GM23338 (cell line): ENCODE data around the gene MIGA1. TPM values are rescaled to one million over a fixed set of nuclear protein-coding genes. Genes with fewer than 3 reads are reported as not detected.

Experiments used
- ATAC-seq: fragments of 200-7000 bp; cut with Tn5 transposase; 3 replicates; pipeline ENCODE4 v1.9.1; 2020
- DNase-seq: peaks from one replicate; pipeline ENCODE4 v3.0.0-alpha.2; 2015; ENCODE audit warnings: low spot score
- H2AFZ ChIP-seq: fragments of 200-600 bp; sonication (generic); 2 replicates; pipeline ENCODE4 v1.8.0; 2016; ENCODE audit warnings: antibody characterized with exemption, mild to moderate bottlenecking, moderate library complexity
- H3F3A ChIP-seq: fragments of 200-600 bp; sonication (generic); replicated peaks from 2 replicates; pipeline ENCODE4 v1.8.0; 2017; ENCODE audit warnings: antibody characterized with exemption, mixed run types, low read depth
- H3K27ac ChIP-seq: fragments of 200-600 bp; sonication (generic); 2 replicates; pipeline ENCODE4 v1.6.1; 2016; ENCODE audit warnings: low read depth
- H3K27me3 ChIP-seq: fragments of 200-600 bp; sonication (generic); 2 replicates; pipeline ENCODE4 v1.8.0; 2016; ENCODE audit warnings: mild to moderate bottlenecking, mixed run types, moderate library complexity; ENCODE audit not compliant: insufficient read depth
- H3K36me3 ChIP-seq: fragments of 200-600 bp; sonication (generic); 2 replicates; pipeline ENCODE4 v1.8.0; 2016; ENCODE audit warnings: mild to moderate bottlenecking; ENCODE audit not compliant: insufficient read depth
- H3K4me1 ChIP-seq: fragments of 200-600 bp; sonication (generic); 2 replicates; pipeline ENCODE4 v1.8.0; 2016; ENCODE audit warnings: mild to moderate bottlenecking, moderate library complexity; ENCODE audit not compliant: insufficient read depth
- H3K4me2 ChIP-seq: fragments of 200-600 bp; sonication (generic); 2 replicates; pipeline ENCODE4 v1.7.1; 2017; ENCODE audit warnings: mixed run types
- H3K4me3 ChIP-seq: fragments of 200-600 bp; sonication (generic); 2 replicates; pipeline ENCODE4 v1.6.1; 2016; ENCODE audit warnings: mixed run types
- H3K79me2 ChIP-seq: fragments of 200-600 bp; sonication (generic); replicated peaks from 2 replicates; pipeline ENCODE4 v1.8.0; 2017; ENCODE audit warnings: mild to moderate bottlenecking; ENCODE audit not compliant: insufficient read depth
- H3K9me2 ChIP-seq: fragments of 200-600 bp; sonication (generic); 2 replicates; pipeline ENCODE4 v1.8.0; 2017; ENCODE audit not compliant: insufficient read depth
- H4K20me1 ChIP-seq: fragments of 200-600 bp; sonication (generic); replicated peaks from 2 replicates; pipeline ENCODE4 v1.8.0; 2017; ENCODE audit warnings: mild to moderate bottlenecking; ENCODE audit not compliant: insufficient read depth
- H3K27ac Mint-ChIP-seq: 2 replicates; pipeline ENCODE4 v1.8.0; 2020; ENCODE audit warnings: inconsistent platforms, mild to moderate bottlenecking, moderate library complexity, mixed read lengths
- H3K27me3 Mint-ChIP-seq: 3 replicates; pipeline ENCODE4 v1.8.0; 2022; ENCODE audit warnings: low read depth, mild to moderate bottlenecking, moderate library complexity, mixed read lengths, inconsistent platforms; ENCODE audit not compliant: insufficient read depth, poor library complexity
- H3K36me3 Mint-ChIP-seq: 3 replicates; pipeline ENCODE4 v1.8.0; 2021; ENCODE audit warnings: low read depth, mild to moderate bottlenecking, inconsistent platforms, moderate library complexity, mixed read lengths
- H3K4me1 Mint-ChIP-seq: 3 replicates; pipeline ENCODE4 v1.8.0; 2020; ENCODE audit warnings: mild to moderate bottlenecking, inconsistent platforms, mixed read lengths
- H3K4me3 Mint-ChIP-seq: 3 replicates; pipeline ENCODE4 v1.8.0; 2021; ENCODE audit warnings: moderate library complexity, mild to moderate bottlenecking, inconsistent platforms, mixed read lengths
- H3K9me3 Mint-ChIP-seq: 3 replicates; pipeline ENCODE4 v1.8.0; 2020; ENCODE audit warnings: moderate library complexity, mild to moderate bottlenecking, inconsistent platforms, mixed read lengths
- ETS1 ChIP-seq: IDR thresholded peaks from 2 replicates; pipeline ENCODE4 v1.6.1; 2016; ENCODE audit warnings: antibody characterized with exemption
- EZH2 ChIP-seq: fragments of 200-600 bp; sonication (generic); IDR thresholded peaks from one replicate; pipeline ENCODE4 v1.8.0; 2017; ENCODE audit warnings: antibody characterized with exemption, mild to moderate bottlenecking, low read depth; ENCODE audit not compliant: unreplicated experiment
- EZH2phosphoT487 ChIP-seq: fragments of 200-600 bp; sonication (generic); IDR thresholded peaks from one replicate; pipeline ENCODE4 v1.8.1; 2018; ENCODE audit warnings: antibody characterized with exemption; ENCODE audit not compliant: unreplicated experiment
- JUNB ChIP-seq: IDR thresholded peaks from one replicate; pipeline ENCODE4 v1.6.1; 2016; ENCODE audit warnings: antibody characterized with exemption; ENCODE audit not compliant: unreplicated experiment
- NANOG ChIP-seq: IDR thresholded peaks from 2 replicates; pipeline ENCODE4 v1.6.1; 2016; ENCODE audit warnings: antibody characterized with exemption, borderline replicate concordance
- POLR2AphosphoS5 ChIP-seq: IDR thresholded peaks from 2 replicates; pipeline ENCODE4 v1.6.1; 2016; ENCODE audit warnings: antibody characterized with exemption, low read depth
- STAT1 ChIP-seq: IDR thresholded peaks from one replicate; pipeline ENCODE4 v1.6.1; 2016; ENCODE audit warnings: antibody characterized with exemption; ENCODE audit not compliant: unreplicated experiment
- ZNF114 ChIP-seq: fragments of 250-450 bp; sonication (Bioruptor Pico); IDR thresholded peaks from 2 replicates; pipeline ENCODE4 v1.5.0; 2020; ENCODE audit warnings: mild to moderate bottlenecking, moderate library complexity
- ZNF331 ChIP-seq: fragments of 250-450 bp; sonication (Bioruptor Pico); IDR thresholded peaks from 2 replicates; pipeline ENCODE4 v1.5.0; 2020; ENCODE audit warnings: low read depth, mild to moderate bottlenecking, moderate library complexity
- ZNF462 ChIP-seq: fragments of 250-450 bp; sonication (Bioruptor Pico); IDR thresholded peaks from 2 replicates; pipeline ENCODE4 v1.5.0; 2020; ENCODE audit warnings: mild to moderate bottlenecking, moderate library complexity
- polyA plus RNA-seq: library from polyadenylated mRNA; unstranded; fragments of >200 nt; fragmentation: Nextera tagmentation; extraction: Ambion mirVana; gene quantifications from 2 replicates; pipeline ENCODE4 v1.2.1, GENCODE V29; 2016
- total RNA-seq: library from RNA; depleted of rRNA; stranded (reverse); fragments of >200 nt; shearing (Covaris generic); gene quantifications from 2 replicates; pipeline ENCODE4 v1.2.3, GENCODE V29; 2014
- TF ChIP-seq, protein P1 (sequence below): IDR thresholded peaks from one replicate; pipeline ENCODE4 v1.6.1; 2018; ENCODE audit warnings: antibody characterized with exemption; ENCODE audit not compliant: unreplicated experiment

Gene MIGA1
- total and polyA plus RNA-seq, 2 experiments from 2014 or later: 3.4 to 7.5 TPM

DNA sequence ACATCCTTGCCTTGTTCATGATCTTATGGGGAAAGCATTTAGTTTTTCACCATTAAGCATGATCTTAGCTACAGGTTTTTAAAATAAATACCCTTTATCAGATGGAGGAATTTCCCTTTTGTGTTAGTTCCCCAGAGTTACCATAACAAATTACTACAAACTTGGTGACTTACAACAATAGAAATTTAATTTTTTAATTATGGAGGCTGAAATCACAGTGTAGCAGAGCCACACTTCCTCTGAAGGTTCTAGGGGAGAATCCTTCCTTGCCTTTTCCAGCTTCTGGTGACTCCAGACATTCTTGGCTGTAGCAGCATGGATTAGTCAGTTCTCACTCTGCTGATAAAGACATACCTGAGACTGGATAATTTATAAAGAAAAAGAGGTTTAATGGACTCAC, 18.5 kb downstream of the MIGA1 start:
- Mint-ChIP-seq H3K36me3 (no peaks in the 10 kb centered on the region), H3K4me3 (no peak overlapping the region), H3K4me1 (no peaks in the 10 kb centered on the region), H3K9me3 (no peaks in the 10 kb centered on the region), H3K27ac (no peak overlapping the region), H3K27me3 (no peaks in the 10 kb centered on the region)
- H4K20me1 ChIP-seq: 0 out of 2 replicates have a peak, but pooled peaks cover 2% of the 10 kb centered on the region
- no peaks in the 10 kb centered on the region for H3K79me2 ChIP-seq
- H3K36me3 ChIP-seq: no peaks in the 10 kb centered on the region
- no peak for TF ChIP-seq ZNF331 (CRISPR knock-in tag)
- TF ChIP-seq, protein P1, sequence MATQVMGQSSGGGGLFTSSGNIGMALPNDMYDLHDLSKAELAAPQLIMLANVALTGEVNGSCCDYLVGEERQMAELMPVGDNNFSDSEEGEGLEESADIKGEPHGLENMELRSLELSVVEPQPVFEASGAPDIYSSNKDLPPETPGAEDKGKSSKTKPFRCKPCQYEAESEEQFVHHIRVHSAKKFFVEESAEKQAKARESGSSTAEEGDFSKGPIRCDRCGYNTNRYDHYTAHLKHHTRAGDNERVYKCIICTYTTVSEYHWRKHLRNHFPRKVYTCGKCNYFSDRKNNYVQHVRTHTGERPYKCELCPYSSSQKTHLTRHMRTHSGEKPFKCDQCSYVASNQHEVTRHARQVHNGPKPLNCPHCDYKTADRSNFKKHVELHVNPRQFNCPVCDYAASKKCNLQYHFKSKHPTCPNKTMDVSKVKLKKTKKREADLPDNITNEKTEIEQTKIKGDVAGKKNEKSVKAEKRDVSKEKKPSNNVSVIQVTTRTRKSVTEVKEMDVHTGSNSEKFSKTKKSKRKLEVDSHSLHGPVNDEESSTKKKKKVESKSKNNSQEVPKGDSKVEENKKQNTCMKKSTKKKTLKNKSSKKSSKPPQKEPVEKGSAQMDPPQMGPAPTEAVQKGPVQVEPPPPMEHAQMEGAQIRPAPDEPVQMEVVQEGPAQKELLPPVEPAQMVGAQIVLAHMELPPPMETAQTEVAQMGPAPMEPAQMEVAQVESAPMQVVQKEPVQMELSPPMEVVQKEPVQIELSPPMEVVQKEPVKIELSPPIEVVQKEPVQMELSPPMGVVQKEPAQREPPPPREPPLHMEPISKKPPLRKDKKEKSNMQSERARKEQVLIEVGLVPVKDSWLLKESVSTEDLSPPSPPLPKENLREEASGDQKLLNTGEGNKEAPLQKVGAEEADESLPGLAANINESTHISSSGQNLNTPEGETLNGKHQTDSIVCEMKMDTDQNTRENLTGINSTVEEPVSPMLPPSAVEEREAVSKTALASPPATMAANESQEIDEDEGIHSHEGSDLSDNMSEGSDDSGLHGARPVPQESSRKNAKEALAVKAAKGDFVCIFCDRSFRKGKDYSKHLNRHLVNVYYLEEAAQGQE: no peak
- no peak for TF ChIP-seq JUNB
- no peak for TF ChIP-seq EZH2
- no peak for TF ChIP-seq ZNF114 (CRISPR knock-in tag)
- TF ChIP-seq NANOG: no peak
- TF ChIP-seq STAT1: no peak
- no peak for TF ChIP-seq ETS1
- TF ChIP-seq ZNF462 (CRISPR knock-in tag): no peak
- TF ChIP-seq EZH2phosphoT487: no peak
- TF ChIP-seq POLR2AphosphoS5: no peak
- H3K27ac ChIP-seq: no peak overlapping the region
- H3K4me3 ChIP-seq: no peak overlapping the region
- H2AFZ ChIP-seq: no peak overlapping the region
- no peaks in the 10 kb centered on the region for H3F3A ChIP-seq
- no peak for DNase-seq
- no peaks in the 10 kb centered on the region for H3K9me2 ChIP-seq
- no peaks in the 10 kb centered on the region for H3K4me1 ChIP-seq
- ATAC-seq: no peak
- no peak overlapping the region for H3K4me2 ChIP-seq
- no peaks in the 10 kb centered on the region for H3K27me3 ChIP-seq
